T47D (cell line): Measurements from ENCODE around the gene JPH2.

Experiments used
- DNase-seq, 2 experiments: peaks; one replicate each; pipeline versions ENCODE4 v3.0.0 to v3.0.0-alpha.2; 2011 to 2012; ENCODE audit warnings: low read depth in 1 of 2, low spot score in 1 of 2
- JUND ChIP-seq: IDR thresholded peaks from 2 replicates; pipeline ENCODE4 v1.6.1; 2012; ENCODE audit warnings: low read depth
- in situ Hi-C: cut with HindIII; loops from 2 replicates; pipeline ENCODE4 v1.10.0; 2016; ENCODE audit warnings: low sequenced_read_pairs, low pct_unique_long_range_greater_than_20kb

The JPH2 gene

GRCh38 chr20:44173846-44174245 lies 13.1 kb downstream of the JPH2 start:
- DNase-seq, result no peak
- no peak for TF ChIP-seq JUND
- in situ Hi-C loops, result no loop called here

GRCh38 chr20:44173116-44173515 lies 13.9 kb downstream of the JPH2 start:
- in situ Hi-C loops, result no loop called here
- TF ChIP-seq JUND, result no peak
- DNase-seq, result no peak

- DNase-seq, result no peak
- TF ChIP-seq JUND, result no peak
- in situ Hi-C loops, result no loop called here
Observed at GRCh38 chr20:44172572-44172950, 14.4 kb downstream of the JPH2 start.

- DNase-seq, result peak in 1 of 2 experiments; percentile 56
- in situ Hi-C loops, result no loop called here
- TF ChIP-seq JUND, result no peak
Observed at GRCh38 chr20:44171775-44172571, 15.0 kb downstream of the JPH2 start.

- in situ Hi-C loops, result no loop called here
- no peak for DNase-seq
- TF ChIP-seq JUND, result no peak
Observed at GRCh38 chr20:44170816-44171410, 16.1 kb downstream of the JPH2 start.

- TF ChIP-seq JUND, result no peak
Observed at GRCh38 chr20:44167736-44168135, 19.3 kb downstream of the JPH2 start.

GRCh38 chr20:44166477-44166876 lies 20.5 kb downstream of the JPH2 start:
- peak; percentile 59 to 91 for DNase-seq
- no peak for TF ChIP-seq JUND
- in situ Hi-C loops, result no loop called here

More at GRCh38 chr20:44167736-44168135, 19.3 kb downstream of the JPH2 start:
- no peak for DNase-seq
- in situ Hi-C loops, result no loop called here

- in situ Hi-C loops, result no loop called here
- peak; percentile 88 for TF ChIP-seq JUND
- peak; percentile 65 to 97 for DNase-seq
Observed at GRCh38 chr20:44166008-44166407, 21.0 kb downstream of the JPH2 start.

- TF ChIP-seq JUND, result no peak
Observed at GRCh38 chr20:44160133-44160532, 26.9 kb downstream of the JPH2 start.

GRCh38 chr20:44159711-44160110 lies 27.3 kb downstream of the JPH2 start:
- in situ Hi-C loops, result no loop called here
- no peak for DNase-seq
- no peak for TF ChIP-seq JUND

More at GRCh38 chr20:44160133-44160532, 26.9 kb downstream of the JPH2 start:
- DNase-seq, result no peak
- in situ Hi-C loops, result no loop called here

- no peak for DNase-seq
- no peak for TF ChIP-seq JUND
- in situ Hi-C loops, result no loop called here
Observed at GRCh38 chr20:44159125-44159524, 27.9 kb downstream of the JPH2 start.

- no peak for TF ChIP-seq JUND
- no peak for DNase-seq
- in situ Hi-C loops, result no loop called here
Observed at GRCh38 chr20:44157061-44157460, 29.9 kb downstream of the JPH2 start.

GRCh38 chr20:44154521-44155001 lies 32.4 kb downstream of the JPH2 start:
- no peak for TF ChIP-seq JUND
- in situ Hi-C loops, result no loop called here
- no peak for DNase-seq
